IgD-negative memory B cell (primary cell): ENCODE results near the gene NOVA2. TPM values are rescaled to one million over a fixed set of nuclear protein-coding genes. Genes with fewer than 3 reads are reported as not detected.

Experiments
- H3K27ac Mint-ChIP-seq, 3 donors: one replicate each; pipeline ENCODE4 v1.8.0; 2020 to 2022; ENCODE audit warnings: mild to moderate bottlenecking in 3 of 3, mixed read lengths in 3 of 3, moderate library complexity in 1 of 3
- H3K27me3 Mint-ChIP-seq: one replicate; pipeline ENCODE4 v1.8.0; 2021; ENCODE audit warnings: mixed read lengths
- H3K36me3 Mint-ChIP-seq: one replicate; pipeline ENCODE4 v1.8.0; 2020; ENCODE audit warnings: mild to moderate bottlenecking, mixed read lengths
- H3K4me1 Mint-ChIP-seq, 3 donors: one replicate each; pipeline ENCODE4 v1.8.0; 2020 to 2022; ENCODE audit warnings: mixed read lengths in 3 of 3, mild to moderate bottlenecking in 1 of 3
- H3K4me3 Mint-ChIP-seq, 4 donors: one replicate each; pipeline ENCODE4 v1.8.0; 2020 to 2022; ENCODE audit warnings: mild to moderate bottlenecking in 4 of 4, mixed read lengths in 4 of 4, moderate library complexity in 3 of 4
- H3K9me3 Mint-ChIP-seq, 3 donors: one replicate each; pipeline ENCODE4 v1.8.0; 2020 to 2021; ENCODE audit warnings: mixed read lengths in 3 of 3, mild to moderate bottlenecking in 1 of 3
- polyA plus RNA-seq: library from polyadenylated mRNA; unstranded; fragments of 300-500 nt; fragmentation: Illumina TruSeq; gene quantifications from one replicate; pipeline ENCODE4 v1.2.3, GENCODE V29; 2021

Gene NOVA2
- polyA plus RNA-seq, 1 donor from 2014 or later, result not detected

GRCh38 chr19:46014941-46015686 lies 41.4 kb upstream of the NOVA2 start:
- Mint-ChIP-seq H3K27me3 (peaks cover 8% of the 10 kb centered on the region), H3K9me3 (no peaks in the 10 kb centered on the region), H3K4me3 (peak overlapping the region; percentile 67 to 92 (median 82)), H3K36me3 (peaks cover 3% of the 10 kb centered on the region), H3K27ac (no peak overlapping the region), H3K4me1 (peaks cover 7 to 9% (median 9%) of the 10 kb centered on the region in 3 donors)

GRCh38 chr19:46014534-46014933 lies 40.9 kb upstream of the NOVA2 start:
- Mint-ChIP-seq H3K4me1 (peaks cover 7 to 9% (median 8%) of the 10 kb centered on the region in 3 donors), H3K4me3 (peak overlapping the region; percentile 25 to 87 (median 68)), H3K36me3 (peaks cover 3% of the 10 kb centered on the region), H3K9me3 (no peaks in the 10 kb centered on the region), H3K27ac (peak overlapping the region in 1 of 3 donors; percentile 56), H3K27me3 (peaks cover 8% of the 10 kb centered on the region)

- Mint-ChIP-seq H3K27me3 (peaks cover 5% of the 10 kb centered on the region), H3K4me3 (no peak overlapping the region), H3K36me3 (peaks cover 8% of the 10 kb centered on the region), H3K27ac (peak overlapping the region in 1 of 3 donors; percentile 11), H3K4me1 (peaks cover 5 to 8% (median 6%) of the 10 kb centered on the region in 3 donors), H3K9me3 (no peaks in the 10 kb centered on the region)
Measured at GRCh38 chr19:46009530-46010510, 36.2 kb upstream of the NOVA2 start.

GRCh38 chr19:46006411-46006810 lies 32.7 kb upstream of the NOVA2 start:
- Mint-ChIP-seq H3K27me3 (no peaks in the 10 kb centered on the region), H3K27ac (peak overlapping the region in 1 of 3 donors; percentile 26), H3K36me3 (peaks cover 9% of the 10 kb centered on the region), H3K4me3 (no peak overlapping the region), H3K9me3 (no peaks in the 10 kb centered on the region), H3K4me1 (peaks cover 0 to 7% (median 0%) of the 10 kb centered on the region in 3 donors)

- H3K4me3 Mint-ChIP-seq, result no peak overlapping the region
Measured at GRCh38 chr19:46002678-46003275, 29.1 kb upstream of the NOVA2 start.

GRCh38 chr19:46000491-46001246 lies 27.0 kb upstream of the NOVA2 start:
- H3K4me3 Mint-ChIP-seq, result peak overlapping the region; percentile 26 to 88 (median 63)
- peaks cover 9% of the 10 kb centered on the region for H3K27me3 Mint-ChIP-seq
- H3K27ac Mint-ChIP-seq, result no peak overlapping the region
- H3K36me3 Mint-ChIP-seq, result peaks cover 8% of the 10 kb centered on the region
- H3K9me3 Mint-ChIP-seq, result no peaks in the 10 kb centered on the region
- peaks cover 10 to 30% (median 22%) of the 10 kb centered on the region in 3 donors for H3K4me1 Mint-ChIP-seq

More at GRCh38 chr19:46002678-46003275, 29.1 kb upstream of the NOVA2 start:
- no peaks in the 10 kb centered on the region for H3K9me3 Mint-ChIP-seq
- H3K27me3 Mint-ChIP-seq, result peaks cover 9% of the 10 kb centered on the region
- H3K36me3 Mint-ChIP-seq, result peaks cover 8% of the 10 kb centered on the region
- peaks cover 10 to 21% (median 17%) of the 10 kb centered on the region in 3 donors for H3K4me1 Mint-ChIP-seq
- no peak overlapping the region for H3K27ac Mint-ChIP-seq

GRCh38 chr19:45999653-46000121 lies 26.0 kb upstream of the NOVA2 start:
- Mint-ChIP-seq H3K27ac (no peak overlapping the region), H3K9me3 (no peaks in the 10 kb centered on the region), H3K36me3 (peaks cover 8% of the 10 kb centered on the region), H3K4me3 (peak overlapping the region in 2 of 4 donors; percentile 7 to 77), H3K27me3 (peaks cover 9% of the 10 kb centered on the region), H3K4me1 (peaks cover 10 to 30% (median 22%) of the 10 kb centered on the region in 3 donors)

GRCh38 chr19:45998834-45999233 lies 25.2 kb upstream of the NOVA2 start:
- H3K36me3 Mint-ChIP-seq, result peaks cover 6% of the 10 kb centered on the region
- peaks cover 10 to 30% (median 22%) of the 10 kb centered on the region in 3 donors for H3K4me1 Mint-ChIP-seq
- H3K9me3 Mint-ChIP-seq, result no peaks in the 10 kb centered on the region
- peaks cover 9% of the 10 kb centered on the region for H3K27me3 Mint-ChIP-seq
- no peak overlapping the region for H3K27ac Mint-ChIP-seq
- peak overlapping the region in 1 of 4 donors; percentile 7 for H3K4me3 Mint-ChIP-seq

- Mint-ChIP-seq H3K27ac (peak overlapping the region in 1 of 3 donors; percentile 47), H3K36me3 (peaks cover 8% of the 10 kb centered on the region), H3K27me3 (peaks cover 9% of the 10 kb centered on the region), H3K9me3 (no peaks in the 10 kb centered on the region), H3K4me1 (peaks cover 10 to 29% (median 22%) of the 10 kb centered on the region in 3 donors), H3K4me3 (peak overlapping the region in 3 of 4 donors; percentile 26 to 77 (median 29))
Measured at GRCh38 chr19:45996933-45997332, 23.3 kb upstream of the NOVA2 start.

- Mint-ChIP-seq H3K27me3 (peaks cover 10% of the 10 kb centered on the region), H3K4me1 (peaks cover 10 to 27% (median 22%) of the 10 kb centered on the region in 3 donors), H3K27ac (no peak overlapping the region), H3K9me3 (no peaks in the 10 kb centered on the region), H3K4me3 (no peak overlapping the region), H3K36me3 (peaks cover 6% of the 10 kb centered on the region)
Measured at GRCh38 chr19:45995715-45996385, 22.2 kb upstream of the NOVA2 start.

- Mint-ChIP-seq H3K9me3 (no peaks in the 10 kb centered on the region), H3K4me1 (peaks cover 5 to 20% (median 18%) of the 10 kb centered on the region in 3 donors), H3K4me3 (peak within 1 kb of the TSS in 1 of 4 donors; percentile 77), H3K27ac (no peak within 1 kb of the TSS), H3K36me3 (peaks cover 6% of the 10 kb centered on the region), H3K27me3 (peaks cover 7% of the 10 kb centered on the region)
Measured at GRCh38 chr19:45994998-45995714, 21.5 kb upstream of the NOVA2 start, which contains the start of gene CCDC61. CCDC61 (plus strand) TSS chr19:45995467; CDS start chr19:46003019, 7,552 bp downstream.

- H3K9me3 Mint-ChIP-seq, result no peaks in the 10 kb centered on the region
- peaks cover 8% of the 10 kb centered on the region for H3K27me3 Mint-ChIP-seq
- no peak overlapping the region for H3K4me3 Mint-ChIP-seq
- H3K36me3 Mint-ChIP-seq, result peaks cover 4% of the 10 kb centered on the region
- peaks cover 5 to 17% (median 14%) of the 10 kb centered on the region in 3 donors for H3K4me1 Mint-ChIP-seq
- H3K27ac Mint-ChIP-seq, result no peak overlapping the region
Measured at GRCh38 chr19:45994456-45994997, 20.9 kb upstream of the NOVA2 start.
